ENCODE results near the gene NCKAP5.

DNA sequence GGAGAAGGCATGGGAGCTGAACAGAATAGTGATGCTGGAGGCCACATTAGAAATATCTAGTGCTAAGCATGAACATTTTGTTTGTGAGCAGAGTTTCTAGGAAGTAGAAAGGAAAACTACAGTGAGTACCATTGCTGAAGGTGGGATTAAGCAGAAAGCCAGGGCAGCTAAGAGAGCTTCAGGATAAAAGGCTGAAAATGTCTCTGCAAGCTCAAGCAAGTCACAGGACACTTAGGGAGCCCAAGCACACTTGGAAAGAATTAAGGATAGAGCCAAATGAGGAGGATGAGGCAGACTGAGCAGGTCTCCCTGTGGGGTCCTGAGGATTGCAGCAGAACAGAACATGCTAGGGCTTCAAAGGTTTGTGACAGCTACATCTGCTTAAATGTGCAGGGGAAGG lies 817.7 kb downstream of the NCKAP5 start:
- TF ChIP-seq EZH2 (IDR thresholded peaks at IDR 0.05; ENCODE audit: borderline replicate concordance, low read depth, low read length) (no peak), POLR2A (conservative IDR thresholded peaks at IDR 0.05) (no peak), ZNF3 (CRISPR knock-in tag; IDR thresholded peaks at IDR 0.05) (no peak), ZNF589 (CRISPR knock-in tag; IDR thresholded peaks at IDR 0.05; ENCODE audit: low read depth) (no peak), RBBP5 (IDR thresholded peaks at IDR 0.05; ENCODE audit: borderline replicate concordance, insufficient read depth, low read length, poor library complexity, severe bottlenecking) (no peak)
- TF ChIP-seq, protein P1, sequence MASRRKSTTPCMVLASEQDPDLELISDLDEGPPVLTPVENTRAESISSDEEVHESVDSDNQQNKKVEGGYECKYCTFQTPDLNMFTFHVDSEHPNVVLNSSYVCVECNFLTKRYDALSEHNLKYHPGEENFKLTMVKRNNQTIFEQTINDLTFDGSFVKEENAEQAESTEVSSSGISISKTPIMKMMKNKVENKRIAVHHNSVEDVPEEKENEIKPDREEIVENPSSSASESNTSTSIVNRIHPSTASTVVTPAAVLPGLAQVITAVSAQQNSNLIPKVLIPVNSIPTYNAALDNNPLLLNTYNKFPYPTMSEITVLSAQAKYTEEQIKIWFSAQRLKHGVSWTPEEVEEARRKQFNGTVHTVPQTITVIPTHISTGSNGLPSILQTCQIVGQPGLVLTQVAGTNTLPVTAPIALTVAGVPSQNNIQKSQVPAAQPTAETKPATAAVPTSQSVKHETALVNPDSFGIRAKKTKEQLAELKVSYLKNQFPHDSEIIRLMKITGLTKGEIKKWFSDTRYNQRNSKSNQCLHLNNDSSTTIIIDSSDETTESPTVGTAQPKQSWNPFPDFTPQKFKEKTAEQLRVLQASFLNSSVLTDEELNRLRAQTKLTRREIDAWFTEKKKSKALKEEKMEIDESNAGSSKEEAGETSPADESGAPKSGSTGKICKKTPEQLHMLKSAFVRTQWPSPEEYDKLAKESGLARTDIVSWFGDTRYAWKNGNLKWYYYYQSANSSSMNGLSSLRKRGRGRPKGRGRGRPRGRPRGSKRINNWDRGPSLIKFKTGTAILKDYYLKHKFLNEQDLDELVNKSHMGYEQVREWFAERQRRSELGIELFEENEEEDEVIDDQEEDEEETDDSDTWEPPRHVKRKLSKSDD (conservative IDR thresholded peaks at IDR 0.05; ENCODE audit: low read length), result no peak

Data from K562 (cell line).